ENCODE results near the gene ZDHHC6. TPM values are rescaled to one million over a fixed set of nuclear protein-coding genes. Genes with fewer than 3 reads are reported as not detected.
"Not testable (repeated sequence)": the region's sequence is repeated elsewhere in the genome, so short reads cannot be mapped to it uniquely, and the experiment has no call there.

Gene ZDHHC6
- total RNA-seq, 4 donors from 2014 or later, result 26.5 to 39.2 (median 34.1) TPM

- no peak for TF ChIP-seq CTCF (IDR thresholded peaks at IDR 0.05)
- no peak for TF ChIP-seq POLR2A (IDR thresholded peaks at IDR 0.05)
- 65 to 77% methylated on average over 2 of the region's 2 CpGs for WGBS, 2 donors
- no peak overlapping the region for H3K4me3 ChIP-seq (replicated peaks in 1 of 3)
- H3K27me3 ChIP-seq, result no peaks in the 10 kb centered on the region
- intact Hi-C loops (cut with DNase I), result no loop called here
- H3K4me1 ChIP-seq, result no peaks in the 10 kb centered on the region
- H3K9me3 ChIP-seq, result no peaks in the 10 kb centered on the region
- no peak for DNase-seq
- H3K27ac ChIP-seq, result no peak overlapping the region
- no peaks in the 10 kb centered on the region for H3K36me3 ChIP-seq
Measured at GRCh38 chr10:112393827-112394226, 52.9 kb downstream of the ZDHHC6 start.

- no peaks in the 10 kb centered on the region for H3K27me3 ChIP-seq
- H3K4me1 ChIP-seq, result no peaks in the 10 kb centered on the region
- H3K27ac ChIP-seq, result no peak overlapping the region
- peak; percentile 48 to 51 for DNase-seq
- TF ChIP-seq CTCF (IDR thresholded peaks at IDR 0.05), result no peak
- no peak for TF ChIP-seq POLR2A (IDR thresholded peaks at IDR 0.05)
- WGBS, 2 donors, result 59 to 81% methylated on average over 1 of the region's 1 CpG
- H3K9me3 ChIP-seq, result no peaks in the 10 kb centered on the region
- H3K36me3 ChIP-seq, result no peaks in the 10 kb centered on the region
- no peak overlapping the region for H3K4me3 ChIP-seq (replicated peaks in 1 of 3)
- intact Hi-C loops (cut with DNase I), result no loop called here
Measured at GRCh38 chr10:112393341-112393740, 53.4 kb downstream of the ZDHHC6 start.

- Histone ChIP-seq H3K4me3 (replicated peaks in 1 of 3) (no peak overlapping the region), H3K27me3 (no peaks in the 10 kb centered on the region), H3K4me1 (no peaks in the 10 kb centered on the region), H3K36me3 (no peaks in the 10 kb centered on the region), H3K27ac (peak overlapping the region in 1 of 3 donors; percentile 15), H3K9me3 (no peaks in the 10 kb centered on the region)
- TF ChIP-seq CTCF (IDR thresholded peaks at IDR 0.05) (no peak), POLR2A (IDR thresholded peaks at IDR 0.05) (no peak)
- DNase-seq, result no peak
- 93 to 97% methylated on average over 3 of the region's 3 CpGs for WGBS, 2 donors
- intact Hi-C loops (cut with DNase I), result no loop called here
Measured at GRCh38 chr10:112390125-112390703, 56.5 kb downstream of the ZDHHC6 start.

- H3K27ac ChIP-seq, result peak overlapping the region; percentile 25 to 57 (median 50)
- TF ChIP-seq CTCF (IDR thresholded peaks at IDR 0.05) (no peak), POLR2A (IDR thresholded peaks at IDR 0.05) (no peak)
- intact Hi-C loops (cut with DNase I), result no loop called here
- no peaks in the 10 kb centered on the region for H3K27me3 ChIP-seq
- H3K4me1 ChIP-seq, result no peaks in the 10 kb centered on the region
- H3K4me3 ChIP-seq (replicated peaks in 1 of 3), result no peak overlapping the region
- H3K9me3 ChIP-seq, result no peaks in the 10 kb centered on the region
- H3K36me3 ChIP-seq, result no peaks in the 10 kb centered on the region
- peak; percentile 14 to 18 for DNase-seq
- 52 to 57% methylated on average over 6 of the region's 6 CpGs for WGBS, 2 donors
Measured at GRCh38 chr10:112389271-112389822, 57.4 kb downstream of the ZDHHC6 start.

GRCh38 chr10:112388548-112388947, 58.2 kb downstream of the ZDHHC6 start:
- Histone ChIP-seq H3K4me3 (replicated peaks in 1 of 3) (no peak overlapping the region), H3K36me3 (no peaks in the 10 kb centered on the region), H3K9me3 (no peaks in the 10 kb centered on the region), H3K27me3 (no peaks in the 10 kb centered on the region), H3K27ac (peak overlapping the region in 2 of 3 donors; percentile 25 to 57), H3K4me1 (no peaks in the 10 kb centered on the region)
- WGBS, 2 donors, result 46 to 69% methylated on average over 2 of the region's 2 CpGs
- TF ChIP-seq POLR2A (IDR thresholded peaks at IDR 0.05), result no peak
- TF ChIP-seq CTCF (IDR thresholded peaks at IDR 0.05), result no peak
- intact Hi-C loops (cut with DNase I), result no loop called here
- no peak for DNase-seq

- H3K27ac ChIP-seq; H3K4me3 ChIP-seq (replicated peaks in 1 of 3); intact Hi-C loops (cut with DNase I); H3K36me3 ChIP-seq; H3K4me1 ChIP-seq; DNase-seq; H3K27me3 ChIP-seq; H3K9me3 ChIP-seq: not testable (repeated sequence)
- WGBS, 2 donors, result 88 to 90% methylated on average over 7 of the region's 7 CpGs
Measured at GRCh38 chr10:112388056-112388455, 58.7 kb downstream of the ZDHHC6 start.
